Activated T-helper 1 cell treated with anti-CD3 and anti-CD28 coated beads, Interleukin-12 subunit alpha, Interleukin-12 subunit beta, Interleukin-2, Interleukin-4 antibody, amounts not matched to agents 30 ng/mL and 10 ng/mL and 1 ng/mL, durations not matched to agents 14 hours and 24 hours and 36 hours (primary cell): ENCODE measurements around the gene SNCAIP. TPM values are rescaled to one million over a fixed set of nuclear protein-coding genes. Genes with fewer than 3 reads are reported as not detected.

Source experiments
- DNase-seq: peaks from one replicate; pipeline ENCODE4 v3.0.0; 2021; ENCODE audit warnings: low spot score
- H3K27ac Mint-ChIP-seq: one replicate; pipeline ENCODE4 v1.8.0; 2021; ENCODE audit warnings: mild to moderate bottlenecking, mixed read lengths
- H3K27me3 Mint-ChIP-seq: one replicate; pipeline ENCODE4 v1.8.0; 2022; ENCODE audit warnings: mild to moderate bottlenecking, moderate library complexity, mixed read lengths; ENCODE audit not compliant: insufficient read depth
- H3K36me3 Mint-ChIP-seq: one replicate; pipeline ENCODE4 v1.8.0; 2021; ENCODE audit warnings: low read depth, mixed read lengths
- H3K4me1 Mint-ChIP-seq: one replicate; pipeline ENCODE4 v1.8.0; 2021; ENCODE audit warnings: low read depth, mixed read lengths
- H3K4me3 Mint-ChIP-seq: one replicate; pipeline ENCODE4 v1.8.0; 2021; ENCODE audit warnings: mild to moderate bottlenecking, moderate library complexity, mixed read lengths
- H3K9me3 Mint-ChIP-seq: one replicate; pipeline ENCODE4 v1.8.0; 2021; ENCODE audit warnings: mixed read lengths
- intact Hi-C: fragments of 100-400 bp; cut with micrococcal nuclease; formaldehyde crosslinking; loops from one replicate; pipeline ENCODE4 v1.15.1; 2024
- total RNA-seq: library from RNA; stranded (reverse); gene quantifications from 2 replicates; pipeline ENCODE4 v1.2.3, GENCODE V29; 2022

SNCAIP gene
- total RNA-seq, 1 donor from 2014 or later: not detected

GRCh38 chr5:122394284-122394930 is 82.4 kb downstream of the SNCAIP start:
- no peak overlapping the region for H3K27ac Mint-ChIP-seq
- intact Hi-C loops: no loop called here

DNA sequence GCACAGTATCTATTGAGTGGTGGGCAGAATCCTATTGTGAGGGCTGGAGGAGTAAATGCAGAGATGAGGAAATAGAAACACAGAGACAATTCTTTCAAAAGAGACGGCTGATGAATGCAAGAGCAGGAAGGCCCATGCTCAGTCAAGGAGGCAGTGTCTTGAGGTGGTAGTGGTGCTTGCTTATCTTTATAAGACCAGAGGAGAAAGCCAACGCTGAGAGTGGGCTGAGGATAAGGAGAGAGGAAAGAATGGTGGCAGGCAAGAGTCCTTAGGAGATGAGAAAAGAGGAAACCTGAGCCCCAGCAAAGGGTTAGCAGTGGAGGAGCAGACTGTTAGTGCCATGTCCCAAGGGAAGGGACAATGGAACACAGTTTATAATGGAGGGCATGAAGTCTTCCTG is 86.0 kb downstream of the SNCAIP start:
- Mint-ChIP-seq H3K9me3 (no peaks in the 10 kb centered on the region), H3K36me3 (no peaks in the 10 kb centered on the region), H3K27ac (no peak overlapping the region), H3K4me1 (no peaks in the 10 kb centered on the region), H3K4me3 (no peak overlapping the region), H3K27me3 (peaks cover 2% of the 10 kb centered on the region)
- intact Hi-C loops: no loop called here
- DNase-seq: no peak

More at GRCh38 chr5:122394284-122394930, 82.4 kb downstream of the SNCAIP start:
- Mint-ChIP-seq H3K36me3 (no peaks in the 10 kb centered on the region), H3K9me3 (no peaks in the 10 kb centered on the region), H3K27me3 (peaks cover 2% of the 10 kb centered on the region), H3K4me1 (no peaks in the 10 kb centered on the region), H3K4me3 (no peak overlapping the region)
- no peak for DNase-seq

- Mint-ChIP-seq H3K36me3 (no peaks in the 10 kb centered on the region), H3K4me3 (no peak overlapping the region), H3K27me3 (peaks cover 2% of the 10 kb centered on the region), H3K4me1 (no peaks in the 10 kb centered on the region), H3K9me3 (no peaks in the 10 kb centered on the region), H3K27ac (no peak overlapping the region)
- no peak for DNase-seq
- intact Hi-C loops: no loop called here
These were observed 88.3 kb downstream of the SNCAIP start for GRCh38 chr5:122400341-122400740.

DNA sequence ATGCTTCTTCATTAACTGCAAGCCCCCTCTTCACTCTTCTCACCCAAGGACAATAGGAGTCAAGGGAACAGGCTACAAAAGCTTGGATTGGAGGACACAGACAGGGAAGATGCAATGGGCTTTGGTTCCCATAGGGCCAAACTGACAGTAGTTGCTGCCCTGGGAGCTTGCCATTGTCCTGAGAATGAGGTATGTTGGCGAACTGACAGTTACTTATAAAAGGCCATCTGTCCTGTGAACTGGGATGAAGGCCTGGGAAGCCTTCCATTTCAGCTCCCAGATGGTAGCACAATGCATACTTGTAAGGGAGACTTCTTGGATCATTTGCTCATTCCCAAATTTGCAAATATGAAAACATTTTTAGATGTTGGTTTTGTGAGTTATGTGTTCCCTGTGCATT is 88.9 kb downstream of the SNCAIP start:
- no peak for DNase-seq
- H3K9me3 Mint-ChIP-seq: no peaks in the 10 kb centered on the region
- H3K36me3 Mint-ChIP-seq: no peaks in the 10 kb centered on the region
- H3K4me1 Mint-ChIP-seq: no peaks in the 10 kb centered on the region
- H3K27me3 Mint-ChIP-seq: peaks cover 1% of the 10 kb centered on the region
- intact Hi-C loops: no loop called here
- no peak overlapping the region for H3K27ac Mint-ChIP-seq
- H3K4me3 Mint-ChIP-seq: no peak overlapping the region

GRCh38 chr5:122401976-122402725 is 90.1 kb downstream of the SNCAIP start:
- Mint-ChIP-seq H3K4me1 (no peaks in the 10 kb centered on the region), H3K27ac (no peak overlapping the region), H3K9me3 (no peaks in the 10 kb centered on the region), H3K27me3 (no peaks in the 10 kb centered on the region), H3K4me3 (no peak overlapping the region), H3K36me3 (no peaks in the 10 kb centered on the region)
- DNase-seq: no peak
- intact Hi-C loops: no loop called here

DNA sequence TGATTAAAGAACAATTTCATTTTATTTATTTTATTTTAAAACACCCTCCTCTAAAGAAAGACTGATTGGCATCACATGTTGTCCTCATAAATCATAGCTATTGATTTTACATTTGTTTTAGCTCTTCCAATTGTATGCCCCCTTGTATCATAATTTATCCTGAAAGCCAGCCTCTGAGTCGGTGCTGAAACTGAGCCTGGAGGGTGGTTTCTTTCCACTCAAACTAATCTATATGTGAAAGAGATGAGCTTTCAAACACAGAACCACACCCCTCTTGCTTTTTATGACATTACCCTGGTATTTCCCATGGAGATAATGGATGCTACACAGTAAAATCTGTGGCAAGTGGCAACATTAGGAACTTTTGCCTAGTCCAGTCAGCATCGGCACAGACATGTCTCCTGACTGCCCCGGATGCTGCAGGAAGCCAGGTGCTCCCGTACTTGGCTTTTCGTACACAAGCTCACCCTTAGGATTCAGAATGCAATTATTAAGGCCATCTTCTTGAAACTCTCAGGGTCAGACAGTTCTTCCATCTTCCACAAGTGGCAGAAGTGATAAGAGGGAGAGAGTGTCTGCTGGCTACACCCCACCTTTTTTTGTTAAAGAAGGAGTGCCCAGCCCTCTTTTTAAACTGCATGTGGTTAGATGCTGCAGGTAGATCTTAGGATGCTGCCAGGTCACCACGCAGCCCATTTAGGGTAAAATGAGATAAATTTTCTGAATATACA is 91.1 kb downstream of the SNCAIP start:
- no peaks in the 10 kb centered on the region for H3K36me3 Mint-ChIP-seq
- no peak overlapping the region for H3K4me3 Mint-ChIP-seq
- intact Hi-C loops: no loop called here
- no peak overlapping the region for H3K27ac Mint-ChIP-seq
- no peaks in the 10 kb centered on the region for H3K9me3 Mint-ChIP-seq
- DNase-seq: no peak
- H3K4me1 Mint-ChIP-seq: no peaks in the 10 kb centered on the region
- no peaks in the 10 kb centered on the region for H3K27me3 Mint-ChIP-seq

DNA sequence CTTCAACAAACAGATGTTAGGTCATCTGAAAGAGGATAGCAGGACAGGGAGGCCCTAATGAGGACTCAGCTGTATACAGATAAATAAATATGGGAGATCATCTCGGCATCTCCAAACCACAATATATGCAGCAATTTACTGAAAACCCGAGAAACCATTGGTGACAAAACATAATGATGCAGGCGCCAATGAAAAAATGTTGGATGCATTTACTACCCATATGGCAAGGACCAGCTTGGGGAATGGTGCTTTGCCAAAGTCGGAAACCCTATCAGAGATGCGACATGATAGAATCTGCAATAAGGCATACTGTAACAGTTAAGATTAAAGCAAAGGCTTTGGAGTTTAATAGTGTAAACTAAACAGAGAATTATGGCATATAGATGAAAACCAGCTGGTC is 92.0 kb downstream of the SNCAIP start:
- H3K27ac Mint-ChIP-seq: no peak overlapping the region
- no peaks in the 10 kb centered on the region for H3K9me3 Mint-ChIP-seq
- no peak overlapping the region for H3K4me3 Mint-ChIP-seq
- H3K27me3 Mint-ChIP-seq: no peaks in the 10 kb centered on the region
- DNase-seq: no peak
- intact Hi-C loops: no loop called here
- no peaks in the 10 kb centered on the region for H3K4me1 Mint-ChIP-seq
- H3K36me3 Mint-ChIP-seq: no peaks in the 10 kb centered on the region

DNA sequence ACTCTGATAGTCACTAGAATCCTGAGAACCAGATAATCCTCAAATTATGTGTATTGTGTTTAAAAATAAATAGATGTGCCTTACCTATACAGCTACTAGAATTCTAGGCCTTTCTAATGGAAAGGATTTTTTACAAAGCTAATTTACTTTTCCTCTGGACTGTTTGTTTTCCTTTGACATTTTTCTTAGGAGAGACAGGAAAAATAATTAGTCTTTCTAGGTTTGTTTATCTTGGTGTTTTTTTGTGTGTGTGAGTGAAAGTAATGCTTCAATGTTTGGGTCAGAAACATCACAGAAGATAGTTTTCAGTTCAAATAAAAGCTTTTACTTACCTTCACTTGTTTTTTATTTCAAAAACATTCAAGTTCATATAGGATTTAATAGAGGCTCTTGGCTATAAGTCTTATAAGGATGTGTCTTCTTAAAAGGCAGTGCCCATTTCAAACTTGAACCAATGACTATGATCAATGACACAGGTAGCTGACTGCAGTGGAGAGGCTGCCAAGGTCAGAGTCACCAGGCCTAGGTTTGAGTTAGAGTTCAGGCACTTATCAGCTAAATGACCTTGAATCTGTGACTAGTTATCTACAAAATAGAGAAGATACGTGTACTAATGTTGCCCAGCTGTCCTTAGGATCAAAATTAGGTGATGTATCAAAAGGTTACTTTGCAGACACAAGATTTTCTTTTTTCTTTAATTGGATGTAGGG is 92.8 kb downstream of the SNCAIP start:
- no peaks in the 10 kb centered on the region for H3K4me1 Mint-ChIP-seq
- no peak overlapping the region for H3K4me3 Mint-ChIP-seq
- no peak for DNase-seq
- intact Hi-C loops: no loop called here
- no peak overlapping the region for H3K27ac Mint-ChIP-seq
- H3K36me3 Mint-ChIP-seq: no peaks in the 10 kb centered on the region
- no peaks in the 10 kb centered on the region for H3K9me3 Mint-ChIP-seq
- H3K27me3 Mint-ChIP-seq: no peaks in the 10 kb centered on the region

- no peaks in the 10 kb centered on the region for H3K9me3 Mint-ChIP-seq
- no peak overlapping the region for H3K27ac Mint-ChIP-seq
- H3K4me3 Mint-ChIP-seq: no peak overlapping the region
- no peaks in the 10 kb centered on the region for H3K36me3 Mint-ChIP-seq
- no peak for DNase-seq
- H3K4me1 Mint-ChIP-seq: no peaks in the 10 kb centered on the region
- no peaks in the 10 kb centered on the region for H3K27me3 Mint-ChIP-seq
- intact Hi-C loops: no loop called here
These were observed 93.7 kb downstream of the SNCAIP start for GRCh38 chr5:122405751-122406150.

DNA sequence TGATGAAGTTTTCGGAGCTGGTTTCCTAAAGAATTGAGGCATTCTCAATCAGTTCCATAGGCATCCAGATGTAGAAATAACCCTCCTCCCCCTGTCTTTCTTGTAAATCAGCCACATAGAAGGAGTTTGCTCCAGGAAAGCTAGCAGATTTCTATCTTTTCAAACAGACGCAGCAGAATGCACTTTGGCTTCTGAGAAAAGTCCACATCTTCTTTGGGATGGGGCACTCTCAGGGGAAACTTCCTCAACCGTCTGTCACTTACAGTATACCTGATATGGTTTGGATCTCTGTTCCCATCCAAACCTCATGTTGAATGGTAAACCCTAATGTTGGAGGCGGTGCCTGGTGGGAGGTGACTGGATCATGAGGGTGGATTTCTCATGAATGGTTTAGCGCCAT is 94.1 kb downstream of the SNCAIP start:
- no peaks in the 10 kb centered on the region for H3K4me1 Mint-ChIP-seq
- intact Hi-C loops: no loop called here
- no peak for DNase-seq
- no peaks in the 10 kb centered on the region for H3K36me3 Mint-ChIP-seq
- H3K27ac Mint-ChIP-seq: no peak overlapping the region
- H3K27me3 Mint-ChIP-seq: no peaks in the 10 kb centered on the region
- no peaks in the 10 kb centered on the region for H3K9me3 Mint-ChIP-seq
- no peak overlapping the region for H3K4me3 Mint-ChIP-seq

DNA sequence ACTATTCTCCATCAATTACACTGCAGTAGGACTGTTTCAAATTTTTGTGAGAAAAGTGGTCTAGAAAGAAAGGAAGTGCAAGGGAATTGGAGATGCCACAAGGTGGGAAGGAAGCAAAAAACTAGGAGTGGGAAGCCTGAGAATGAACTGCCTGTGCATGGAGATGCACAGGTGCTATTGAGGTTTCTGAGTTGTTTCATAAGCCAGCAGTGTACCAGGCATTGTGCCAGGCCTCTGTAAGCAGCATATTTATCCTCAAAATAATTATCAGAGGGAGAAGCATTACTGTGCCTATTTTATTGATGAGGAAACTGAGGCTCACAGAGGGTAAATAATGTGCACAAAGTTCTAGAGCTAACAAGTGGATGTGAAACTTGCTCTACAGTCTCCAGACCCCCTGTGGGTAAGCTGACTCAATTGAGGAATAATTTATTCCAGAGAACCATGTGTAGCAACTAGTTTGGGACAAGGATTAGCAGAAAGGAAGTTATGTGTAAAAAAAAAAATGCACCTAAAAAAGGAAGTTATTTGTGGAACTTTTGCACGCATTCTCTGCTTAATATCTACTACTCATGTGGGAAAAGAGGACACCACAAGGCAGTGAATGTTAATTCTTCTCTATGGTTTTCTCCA is 96.7 kb downstream of the SNCAIP start:
- Mint-ChIP-seq H3K27me3 (no peaks in the 10 kb centered on the region), H3K36me3 (no peaks in the 10 kb centered on the region), H3K27ac (no peak overlapping the region), H3K9me3 (no peaks in the 10 kb centered on the region), H3K4me3 (no peak overlapping the region), H3K4me1 (no peaks in the 10 kb centered on the region)
- no peak for DNase-seq
- intact Hi-C loops: no loop called here

- H3K27ac Mint-ChIP-seq: no peak overlapping the region
- H3K4me1 Mint-ChIP-seq: no peaks in the 10 kb centered on the region
- no peaks in the 10 kb centered on the region for H3K9me3 Mint-ChIP-seq
- no peak for DNase-seq
- no peak overlapping the region for H3K4me3 Mint-ChIP-seq
- peaks cover 2% of the 10 kb centered on the region for H3K27me3 Mint-ChIP-seq
- intact Hi-C loops: no loop called here
- no peaks in the 10 kb centered on the region for H3K36me3 Mint-ChIP-seq
These were observed 100.9 kb downstream of the SNCAIP start for GRCh38 chr5:122412966-122413365.
